HL-60/S4 treated with retinoic acid at 250 ng/mL for 4 days and 3 days (cell line): ENCODE data around the gene PCDHGA12.

Source experiments
- in situ Hi-C: fragments of 300-500 bp; cut with MboI; formaldehyde crosslinking; loops from 2 replicates; pipeline ENCODE4 v1.7.0; 2022; ENCODE audit warnings: low sequenced_read_pairs

Gene PCDHGA12

DNA sequence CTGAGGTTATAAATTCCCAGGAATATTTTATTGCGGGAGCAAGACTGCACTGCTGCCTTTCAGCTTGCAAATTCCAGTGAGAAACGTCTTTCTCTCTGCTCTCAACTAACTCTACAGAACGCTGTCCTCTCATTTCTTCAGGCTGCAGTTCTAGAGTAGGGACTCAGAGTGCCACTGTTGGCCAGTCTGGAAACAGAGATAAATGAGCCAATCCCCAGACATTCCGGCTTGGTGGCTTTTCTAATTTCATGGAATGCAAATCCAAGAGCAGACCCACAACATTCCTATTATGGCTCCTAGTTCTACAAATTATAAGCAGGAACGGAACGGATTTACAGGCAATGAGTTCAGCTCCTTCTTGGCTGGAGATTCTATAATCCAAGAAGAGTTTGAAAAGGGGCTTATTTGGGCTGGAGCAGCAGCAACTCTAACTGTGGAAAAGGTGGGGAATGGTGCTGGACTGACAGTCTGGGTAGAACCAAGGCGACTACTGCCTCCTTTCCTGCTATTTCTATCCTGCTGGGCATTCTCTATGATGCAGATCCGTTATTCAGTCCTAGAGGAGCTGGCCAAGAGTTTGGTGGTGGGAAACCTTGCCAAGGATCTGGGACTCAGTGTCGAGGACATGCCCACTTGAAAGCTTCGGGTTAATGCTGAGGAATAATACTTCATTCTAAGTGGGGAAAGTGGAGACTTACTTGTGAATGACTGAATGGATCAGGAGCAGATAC lies 9.3 kb downstream of the PCDHGA12 start:
- in situ Hi-C loops, result no loop called here

DNA sequence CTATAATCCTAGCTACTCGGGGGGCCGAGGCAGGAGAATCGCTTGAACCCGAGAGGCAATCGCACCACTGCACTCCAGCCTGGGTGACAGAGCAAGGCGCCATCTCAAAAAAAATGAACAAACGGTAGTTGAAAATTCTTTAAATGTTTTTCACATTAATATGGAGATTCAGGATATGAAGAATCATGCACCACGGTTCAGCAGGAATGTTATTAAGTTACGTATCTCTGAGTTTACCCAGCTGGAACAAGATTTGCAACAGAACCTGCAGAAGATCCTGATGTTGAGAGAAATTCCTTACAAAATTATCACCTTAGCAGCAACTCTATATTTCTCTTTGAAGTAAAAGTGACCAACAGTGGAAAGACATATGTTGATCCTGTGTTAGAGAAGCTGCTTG lies 10.0 kb downstream of the PCDHGA12 start:
- in situ Hi-C loops, result no loop called here

DNA sequence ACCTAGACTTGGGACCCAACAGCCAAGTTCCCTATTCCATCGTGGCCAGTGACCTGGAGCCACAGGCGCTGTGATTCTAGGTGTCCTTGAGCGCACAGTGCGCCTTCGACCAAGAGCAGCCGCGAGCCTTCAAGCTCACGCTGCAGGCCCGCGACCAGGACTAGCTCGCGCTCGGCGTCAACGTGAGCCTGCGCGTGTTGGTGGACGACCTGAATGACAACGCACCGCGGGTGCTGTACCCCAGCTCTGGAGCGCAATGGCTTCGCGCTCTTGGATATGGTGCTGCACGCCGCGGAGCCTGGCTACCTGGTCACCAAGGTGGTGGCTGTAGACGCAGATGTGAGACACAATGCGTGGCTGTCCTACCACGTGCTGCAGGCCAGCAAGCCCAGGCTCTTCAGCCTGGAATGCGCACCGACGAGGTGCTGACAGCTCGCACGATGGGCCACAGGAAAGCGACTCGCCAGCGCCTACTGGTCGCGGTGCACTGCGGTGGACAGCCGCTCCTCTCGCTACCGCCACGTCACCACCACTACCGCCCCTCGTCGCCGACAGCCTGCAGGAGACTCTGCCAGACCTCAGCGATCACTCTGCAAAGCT lies 11.4 kb downstream of the PCDHGA12 start:
- in situ Hi-C loops, result no loop called here

DNA sequence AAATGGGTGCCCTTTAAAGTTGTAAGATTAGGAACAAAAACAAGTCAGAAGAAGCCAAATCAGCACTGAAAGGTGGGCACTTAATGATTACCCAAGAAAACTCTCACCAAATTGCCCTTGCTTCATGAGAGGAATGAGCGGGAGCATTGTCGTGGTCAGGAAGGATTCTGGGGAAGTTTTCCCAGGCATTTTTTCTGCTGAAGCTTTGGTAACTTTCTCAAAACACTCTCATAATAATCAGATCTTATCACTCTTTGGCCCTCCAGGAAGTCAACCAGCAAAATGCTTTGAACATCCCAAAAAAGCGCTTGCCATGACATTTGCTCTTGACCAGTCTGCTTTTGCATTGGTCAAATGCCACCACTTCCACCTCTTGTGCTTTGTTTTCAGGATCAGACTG lies 35.0 kb downstream of the PCDHGA12 start:
- in situ Hi-C loops, result no loop called here

DNA sequence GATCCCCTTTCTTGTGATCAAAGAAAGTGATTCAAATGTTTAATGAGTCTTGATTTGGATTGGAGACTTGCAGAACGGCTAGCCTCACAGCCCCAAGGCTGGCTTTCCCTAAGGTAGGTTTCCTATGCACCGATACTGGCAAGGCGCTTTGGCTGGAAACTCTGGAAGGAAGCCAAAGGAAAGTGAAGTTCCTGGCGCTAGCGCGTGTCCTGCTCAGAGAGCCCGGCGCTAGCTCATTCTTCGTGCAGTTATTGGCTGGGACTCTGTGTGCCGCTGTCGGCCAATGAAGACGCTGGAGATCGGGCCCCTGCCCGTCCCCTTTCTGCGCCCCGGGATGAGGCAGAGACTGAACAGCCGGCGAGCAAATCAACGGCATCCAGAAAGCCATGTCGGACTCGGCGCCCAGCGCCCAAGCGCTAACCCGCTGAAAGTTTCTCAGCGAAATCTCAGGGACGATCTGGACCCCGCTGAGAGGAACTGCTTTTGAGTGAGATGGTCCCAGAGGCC lies 45.4 kb downstream of the PCDHGA12 start, which contains the start of gene PCDHGC3:
TSS of gene PCDHGC3 (plus strand) at position 342 of the 507 bp plus-strand sequence. CDS start at position 493, 151 bp downstream.
- in situ Hi-C loops, result no loop called here

DNA sequence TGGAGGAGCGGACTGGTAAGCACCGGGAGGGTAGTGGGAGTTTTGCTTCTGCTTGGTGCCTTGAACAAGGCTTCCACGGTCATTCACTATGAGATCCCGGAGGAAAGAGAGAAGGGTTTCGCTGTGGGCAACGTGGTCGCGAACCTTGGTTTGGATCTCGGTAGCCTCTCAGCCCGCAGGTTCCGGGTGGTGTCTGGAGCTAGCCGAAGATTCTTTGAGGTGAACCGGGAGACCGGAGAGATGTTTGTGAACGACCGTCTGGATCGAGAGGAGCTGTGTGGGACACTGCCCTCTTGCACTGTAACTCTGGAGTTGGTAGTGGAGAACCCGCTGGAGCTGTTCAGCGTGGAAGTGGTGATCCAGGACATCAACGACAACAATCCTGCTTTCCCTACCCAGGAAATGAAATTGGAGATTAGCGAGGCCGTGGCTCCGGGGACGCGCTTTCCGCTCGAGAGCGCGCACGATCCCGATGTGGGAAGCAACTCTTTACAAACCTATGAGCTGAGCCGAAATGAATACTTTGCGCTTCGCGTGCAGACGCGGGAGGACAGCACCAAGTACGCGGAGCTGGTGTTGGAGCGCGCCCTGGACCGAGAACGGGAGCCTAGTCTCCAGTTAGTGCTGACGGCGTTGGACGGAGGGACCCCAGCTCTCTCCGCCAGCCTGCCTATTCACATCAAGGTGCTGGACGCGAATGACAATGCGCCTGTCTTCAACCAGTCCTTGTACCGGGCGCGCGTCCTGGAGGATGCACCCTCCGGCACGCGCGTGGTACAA lies 46.0 kb downstream of the PCDHGA12 start:
- in situ Hi-C loops, result no loop called here

DNA sequence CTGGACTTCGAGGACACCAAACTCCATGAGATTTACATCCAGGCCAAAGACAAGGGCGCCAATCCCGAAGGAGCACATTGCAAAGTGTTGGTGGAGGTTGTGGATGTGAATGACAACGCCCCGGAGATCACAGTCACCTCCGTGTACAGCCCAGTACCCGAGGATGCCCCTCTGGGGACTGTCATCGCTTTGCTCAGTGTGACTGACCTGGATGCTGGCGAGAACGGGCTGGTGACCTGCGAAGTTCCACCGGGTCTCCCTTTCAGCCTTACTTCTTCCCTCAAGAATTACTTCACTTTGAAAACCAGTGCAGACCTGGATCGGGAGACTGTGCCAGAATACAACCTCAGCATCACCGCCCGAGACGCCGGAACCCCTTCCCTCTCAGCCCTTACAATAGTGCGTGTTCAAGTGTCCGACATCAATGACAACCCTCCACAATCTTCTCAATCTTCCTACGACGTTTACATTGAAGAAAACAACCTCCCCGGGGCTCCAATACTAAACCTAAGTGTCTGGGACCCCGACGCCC lies 46.8 kb downstream of the PCDHGA12 start:
- in situ Hi-C loops, result no loop called here

DNA sequence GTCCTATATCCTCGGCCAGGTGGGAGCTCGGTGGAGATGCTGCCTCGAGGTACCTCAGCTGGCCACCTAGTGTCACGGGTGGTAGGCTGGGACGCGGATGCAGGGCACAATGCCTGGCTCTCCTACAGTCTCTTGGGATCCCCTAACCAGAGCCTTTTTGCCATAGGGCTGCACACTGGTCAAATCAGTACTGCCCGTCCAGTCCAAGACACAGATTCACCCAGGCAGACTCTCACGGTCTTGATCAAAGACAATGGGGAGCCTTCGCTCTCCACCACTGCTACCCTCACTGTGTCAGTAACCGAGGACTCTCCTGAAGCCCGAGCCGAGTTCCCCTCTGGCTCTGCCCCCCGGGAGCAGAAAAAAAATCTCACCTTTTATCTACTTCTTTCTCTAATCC lies 47.5 kb downstream of the PCDHGA12 start:
- in situ Hi-C loops, result no loop called here

DNA sequence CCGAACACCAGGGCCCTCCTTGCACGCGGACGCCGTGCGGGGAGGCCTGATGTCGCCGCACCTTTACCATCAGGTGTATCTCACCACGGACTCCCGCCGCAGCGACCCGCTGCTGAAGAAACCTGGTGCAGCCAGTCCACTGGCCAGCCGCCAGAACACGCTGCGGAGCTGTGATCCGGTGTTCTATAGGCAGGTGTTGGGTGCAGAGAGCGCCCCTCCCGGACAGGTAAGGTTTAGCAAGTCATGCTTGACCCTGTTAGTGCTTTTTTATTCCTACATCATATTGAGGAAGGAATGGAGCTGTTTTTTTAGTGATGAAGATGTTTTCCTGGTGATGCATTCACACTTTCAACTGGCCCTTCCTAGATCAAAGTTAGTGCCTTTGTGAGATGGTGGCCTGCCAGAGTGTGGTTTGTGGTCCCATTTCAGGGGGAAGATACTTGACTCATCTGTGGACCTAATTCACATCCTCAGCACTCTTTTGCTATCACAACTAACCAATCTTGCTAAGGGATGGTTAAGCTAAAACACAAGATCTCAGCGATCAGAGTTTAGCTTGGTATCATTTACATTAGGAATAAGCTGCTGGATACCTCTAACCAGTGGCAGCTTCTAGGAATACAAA lies 48.1 kb downstream of the PCDHGA12 start:
- in situ Hi-C loops, result no loop called here

DNA sequence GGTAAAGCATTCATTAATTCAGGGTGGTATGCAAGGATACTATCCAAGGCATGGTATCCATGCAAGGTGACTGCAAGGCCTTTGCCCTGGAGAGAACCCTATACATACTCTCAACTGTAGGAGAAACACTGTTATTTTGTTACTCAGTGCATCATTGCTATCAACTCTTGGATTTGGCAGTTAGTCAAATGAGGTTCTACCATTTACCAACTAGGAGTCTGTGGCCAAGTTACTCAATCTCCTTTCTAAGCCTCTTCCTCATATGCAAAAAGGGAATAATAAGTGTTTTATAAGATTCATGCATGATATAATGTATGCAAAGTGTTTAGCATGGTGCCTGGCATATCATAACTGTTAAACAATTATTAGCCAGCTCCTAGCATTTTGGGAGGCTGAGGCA lies 49.5 kb downstream of the PCDHGA12 start:
- in situ Hi-C loops, result no loop called here
